Mesenchymal stem cell (in vitro differentiated cells and primary cell): ENCODE results near the gene STK10.
A peak's percentile ranks its signal among the peaks of the same experiment; 100 is the strongest.

Experiments
- DNase-seq: peaks from one replicate; pipeline ENCODE4 v3.0.0-alpha.2; 2013
- H2AFZ ChIP-seq: one replicate; pipeline ENCODE4 v1.6.1; 2013; ENCODE audit warnings: low read depth, mild to moderate bottlenecking, control low read depth, inconsistent platforms, low read length, moderate library complexity
- H2AK5ac ChIP-seq: 2 replicates; pipeline ENCODE4 v1.6.1; 2013; ENCODE audit warnings: low read length, moderate library complexity, mild to moderate bottlenecking, inconsistent platforms; ENCODE audit not compliant: severe bottlenecking
- H2BK120ac ChIP-seq: one replicate; pipeline ENCODE4 v1.6.1; 2013; ENCODE audit warnings: low read depth, mild to moderate bottlenecking, inconsistent platforms, low read length, moderate library complexity
- H2BK12ac ChIP-seq, 2 experiments: one replicate each; pipeline ENCODE4 v1.6.1; 2013; ENCODE audit warnings: inconsistent platforms in 2 of 2, low read length in 2 of 2, mild to moderate bottlenecking in 2 of 2, moderate library complexity in 2 of 2, control low read depth in 1 of 2
- H2BK15ac ChIP-seq: one replicate; pipeline ENCODE4 v1.6.1; 2013; ENCODE audit warnings: mild to moderate bottlenecking, low read depth, inconsistent platforms; ENCODE audit not compliant: poor library complexity, severe bottlenecking
- H2BK5ac ChIP-seq: 2 replicates; pipeline ENCODE4 v1.6.1; 2013; ENCODE audit warnings: low read depth, mild to moderate bottlenecking, low read length, control low read depth, inconsistent platforms; ENCODE audit not compliant: poor library complexity, severe bottlenecking
- H3K14ac ChIP-seq, 2 experiments: one replicate each; pipeline ENCODE4 v1.6.1; 2013; ENCODE audit warnings: inconsistent platforms in 2 of 2, low read length in 2 of 2, control low read depth in 1 of 2, mild to moderate bottlenecking in 1 of 2, moderate library complexity in 1 of 2
- H3K18ac ChIP-seq, 2 experiments: one replicate each; pipeline ENCODE4 v1.6.1; 2013; ENCODE audit warnings: inconsistent platforms in 2 of 2, low read length in 2 of 2, control low read depth in 1 of 2, low read depth in 1 of 2, mild to moderate bottlenecking in 1 of 2
- H3K23ac ChIP-seq, 2 experiments: one replicate each; pipeline ENCODE4 v1.6.1; 2013; ENCODE audit warnings: inconsistent platforms in 2 of 2, low read length in 2 of 2, mild to moderate bottlenecking in 2 of 2, moderate library complexity in 2 of 2, control low read depth in 1 of 2
- H3K27ac ChIP-seq: 2 replicates; pipeline ENCODE4 v1.5.1; 2013; ENCODE audit warnings: mild to moderate bottlenecking, moderate library complexity, low read length, control low read depth, inconsistent platforms; ENCODE audit not compliant: poor library complexity, severe bottlenecking
- H3K27me3 ChIP-seq, 2 experiments: 2 replicates each; pipeline versions ENCODE4 v1.6.1 to v1.7.0; 2013; ENCODE audit warnings: low read length in 2 of 2, mild to moderate bottlenecking in 2 of 2, moderate library complexity in 2 of 2, control low read depth in 1 of 2, inconsistent platforms in 1 of 2; ENCODE audit not compliant: control insufficient read depth in 1 of 2, insufficient read depth in 1 of 2
- H3K36me3 ChIP-seq, 2 experiments: 2 replicates each; pipeline versions ENCODE4 v1.6.1 to v1.7.0; 2013; ENCODE audit warnings: low read length in 2 of 2, control low read depth in 1 of 2, inconsistent platforms in 1 of 2, low read depth in 1 of 2, mild to moderate bottlenecking in 1 of 2; ENCODE audit not compliant: insufficient read depth in 2 of 2, control insufficient read depth in 1 of 2
- H3K4ac ChIP-seq, 2 experiments: one replicate each; pipeline ENCODE4 v1.6.1; 2013; ENCODE audit warnings: inconsistent platforms in 2 of 2, low read length in 2 of 2, mild to moderate bottlenecking in 2 of 2, moderate library complexity in 2 of 2, control low read depth in 1 of 2, low read depth in 1 of 2
- H3K4me1 ChIP-seq: 2 replicates; pipeline ENCODE4 v1.6.1; 2013; ENCODE audit warnings: low read depth, low read length, control low read depth; ENCODE audit not compliant: control insufficient read depth, insufficient read depth
- H3K4me2 ChIP-seq: 2 replicates; pipeline ENCODE4 v1.6.1; 2013; ENCODE audit warnings: low read length, mild to moderate bottlenecking, inconsistent platforms; ENCODE audit not compliant: poor library complexity, severe bottlenecking
- H3K4me3 ChIP-seq, 2 experiments: 2 replicates each; pipeline versions ENCODE4 v1.5.1 to v1.7.0; 2013; ENCODE audit warnings: low read length in 2 of 2, mild to moderate bottlenecking in 2 of 2, control low read depth in 1 of 2, low read depth in 1 of 2; ENCODE audit not compliant: insufficient read depth in 1 of 2
- H3K79me1 ChIP-seq: replicated peaks from 2 replicates; pipeline ENCODE4 v1.6.1; 2013; ENCODE audit warnings: mild to moderate bottlenecking, control low read depth, low read length, inconsistent platforms; ENCODE audit not compliant: poor library complexity, severe bottlenecking
- H3K9ac ChIP-seq: 2 replicates; pipeline ENCODE4 v1.7.0; 2013; ENCODE audit warnings: mild to moderate bottlenecking, low read length, moderate library complexity
- H3K9me3 ChIP-seq: 2 replicates; pipeline ENCODE4 v1.7.0; 2013; ENCODE audit warnings: mild to moderate bottlenecking, low read length; ENCODE audit not compliant: control insufficient read depth
- H4K8ac ChIP-seq: one replicate; pipeline ENCODE4 v1.6.1; 2013; ENCODE audit warnings: inconsistent platforms, mild to moderate bottlenecking, low read length, moderate library complexity
- H4K91ac ChIP-seq: one replicate; pipeline ENCODE4 v1.6.1; 2013; ENCODE audit warnings: mild to moderate bottlenecking, low read length, inconsistent platforms
- WGBS: methylation state at CpG from one replicate; pipeline ENCODE4 v1.1.7; 2013; ENCODE audit warnings: mixed read lengths; 5-methylcytosine and 5-hydroxymethylcytosine counted together

The STK10 gene

DNA sequence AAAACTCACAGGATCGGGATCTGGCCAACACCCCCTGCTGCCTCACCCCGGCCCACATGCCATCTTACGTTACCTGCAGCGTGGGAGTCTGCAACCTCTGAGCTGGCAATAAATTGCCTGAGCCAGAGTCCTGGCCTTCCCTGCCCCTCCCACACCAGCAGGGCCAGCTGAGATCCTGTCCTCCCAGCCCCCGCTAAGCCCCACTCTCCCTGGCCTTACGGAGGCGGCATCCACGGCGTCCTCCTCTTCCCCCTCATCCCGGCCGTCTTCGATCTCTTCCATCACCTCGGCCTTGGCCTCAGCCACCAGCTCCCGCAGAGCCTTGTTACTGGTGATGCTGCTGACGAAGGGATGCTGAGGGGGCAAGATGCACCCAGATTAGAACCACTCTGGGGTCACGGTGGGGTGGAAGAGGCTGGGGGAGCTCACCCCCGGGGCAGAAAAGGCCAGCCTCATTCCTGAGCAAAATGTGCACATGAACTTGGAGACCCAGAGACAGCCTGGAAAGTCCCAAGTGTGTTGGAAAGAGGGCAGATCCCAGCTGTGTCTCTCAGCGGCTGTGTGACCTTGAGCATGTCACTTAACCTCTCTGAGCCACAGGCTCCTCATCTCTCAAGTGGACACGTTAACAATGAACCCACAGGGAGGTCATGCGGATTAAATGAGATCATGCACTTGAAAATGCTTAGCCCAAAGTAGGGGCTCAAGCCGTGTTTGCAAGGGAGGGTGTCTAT, 91.7 kb downstream of the STK10 start:
- H3K27me3 ChIP-seq, result no peaks in the 10 kb centered on the region
- H4K91ac ChIP-seq, result peak overlapping the region; percentile 5
- H4K8ac ChIP-seq, result peak overlapping the region; percentile 41
- H3K14ac ChIP-seq, result no peak overlapping the region
- H3K18ac ChIP-seq, result peak overlapping the region in 1 of 2 experiments; percentile 69
- H2AFZ ChIP-seq, result no peak overlapping the region
- H3K4me3 ChIP-seq, result no peak overlapping the region
- peak overlapping the region in 1 of 2 experiments; percentile 15 for H3K4ac ChIP-seq
- H2BK5ac ChIP-seq, result no peak overlapping the region
- H3K9me3 ChIP-seq, result no peaks in the 10 kb centered on the region
- H3K79me1 ChIP-seq, result peaks cover 27% of the 10 kb centered on the region
- H3K9ac ChIP-seq, result no peak overlapping the region
- whole genome bisulfite sequencing, result 84% methylated on average over 19 of the region's 21 CpGs
- H3K27ac ChIP-seq, result no peak overlapping the region
- no peak overlapping the region for H3K4me2 ChIP-seq
- H2BK15ac ChIP-seq, result no peak overlapping the region
- H3K36me3 ChIP-seq, result peaks cover 59 to 60% of the 10 kb centered on the region in 2 experiments
- H2BK120ac ChIP-seq, result no peak overlapping the region
- H3K4me1 ChIP-seq, result peaks cover 16% of the 10 kb centered on the region
- no peak overlapping the region for H2AK5ac ChIP-seq
- H3K23ac ChIP-seq, result no peak overlapping the region
- peak; percentile 88 for DNase-seq
- peak overlapping the region; percentile 28 to 45 for H2BK12ac ChIP-seq

DNA sequence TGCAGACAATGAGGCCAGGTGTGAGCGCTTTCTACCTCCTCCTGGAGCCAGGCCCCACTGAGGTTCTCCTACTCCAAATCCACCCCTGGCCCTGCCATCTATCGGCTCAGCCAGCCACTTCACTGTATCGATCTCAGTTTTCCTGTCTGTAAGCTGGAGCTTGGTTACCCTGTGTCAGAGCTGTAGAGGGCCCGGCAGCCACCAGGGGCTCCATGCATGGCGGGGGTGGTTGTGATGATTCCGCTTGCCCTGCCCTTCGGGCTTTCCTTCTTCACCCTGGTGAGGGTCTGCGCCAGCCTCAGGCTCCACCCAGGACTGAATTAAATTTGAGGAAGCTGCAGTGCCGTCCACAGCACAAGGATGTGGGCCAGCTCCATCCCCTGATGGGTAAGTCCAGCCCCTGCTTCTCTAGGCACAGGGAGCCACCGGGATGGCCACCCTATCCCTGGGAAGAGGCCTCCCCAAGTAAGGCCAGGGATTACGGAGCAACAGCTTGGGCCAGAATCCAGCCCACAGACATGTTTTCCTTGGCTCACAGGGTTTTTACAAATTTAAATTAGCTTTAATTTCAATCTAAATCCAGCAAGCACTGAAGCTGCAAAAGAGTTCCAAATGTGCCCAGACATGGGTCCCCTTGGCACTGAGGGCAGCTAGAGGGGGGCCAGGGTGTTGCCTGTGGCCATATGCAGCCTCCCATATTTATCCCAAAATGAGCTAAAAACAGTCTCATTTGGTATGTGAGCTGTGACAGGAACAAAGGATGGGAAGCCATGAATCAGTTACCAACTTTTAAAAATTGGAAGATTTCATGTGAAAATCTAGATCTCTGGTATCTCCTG, 92.4 kb downstream of the STK10 start:
- Histone ChIP-seq H2AFZ (no peak overlapping the region), H3K36me3 (peaks cover 59 to 62% of the 10 kb centered on the region in 2 experiments), H3K9me3 (no peaks in the 10 kb centered on the region), H2BK5ac (no peak overlapping the region), H3K14ac (no peak overlapping the region), H3K23ac (peak overlapping the region in 1 of 2 experiments; percentile 6), H3K27me3 (no peaks in the 10 kb centered on the region), H2BK120ac (no peak overlapping the region), H2BK15ac (no peak overlapping the region), H3K9ac (no peak overlapping the region), H3K18ac (no peak overlapping the region), H2BK12ac (no peak overlapping the region), H3K27ac (no peak overlapping the region), H3K4me3 (no peak overlapping the region), H4K8ac (no peak overlapping the region), H3K79me1 (peaks cover 24% of the 10 kb centered on the region), H2AK5ac (no peak overlapping the region), H3K4me2 (no peak overlapping the region), H3K4ac (no peak overlapping the region), H3K4me1 (peaks cover 16% of the 10 kb centered on the region), H4K91ac (peak overlapping the region; percentile 43)
- WGBS, result 96% methylated on average over 11 of the region's 11 CpGs
- DNase-seq, result no peak

DNA sequence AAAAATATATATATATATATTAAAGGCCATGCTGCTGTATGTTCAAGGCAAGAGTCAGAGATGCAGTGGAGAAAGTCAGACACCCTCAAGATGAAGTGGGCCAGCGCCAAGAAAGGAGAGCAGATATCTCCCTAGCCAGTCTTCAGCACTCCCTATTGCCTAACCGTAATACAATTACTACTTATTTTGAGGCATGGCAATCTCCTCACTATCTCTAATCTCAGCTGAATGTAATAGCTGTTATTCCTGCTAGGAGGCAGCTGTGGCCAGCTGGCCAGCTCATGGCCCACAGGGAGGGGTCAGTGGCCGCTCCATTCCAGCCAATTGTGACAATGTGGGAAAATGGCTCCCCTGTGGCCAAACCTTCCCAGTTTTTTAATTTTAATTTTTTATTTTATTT, 94.1 kb downstream of the STK10 start:
- Histone ChIP-seq H3K9ac (no peak overlapping the region), H3K79me1 (peaks cover 21% of the 10 kb centered on the region), H3K36me3 (peaks cover 62 to 73% of the 10 kb centered on the region in 2 experiments), H3K14ac (no peak overlapping the region), H3K27me3 (no peaks in the 10 kb centered on the region), H3K4me2 (no peak overlapping the region), H3K18ac (no peak overlapping the region), H3K23ac (no peak overlapping the region), H4K91ac (no peak overlapping the region), H3K27ac (no peak overlapping the region), H2BK15ac (no peak overlapping the region), H2AK5ac (no peak overlapping the region), H2BK120ac (no peak overlapping the region), H3K9me3 (no peaks in the 10 kb centered on the region), H3K4me3 (no peak overlapping the region), H2BK5ac (no peak overlapping the region), H4K8ac (no peak overlapping the region), H2BK12ac (no peak overlapping the region), H3K4me1 (peaks cover 16% of the 10 kb centered on the region), H3K4ac (no peak overlapping the region), H2AFZ (no peak overlapping the region)
- 96% methylated on average over 3 of the region's 3 CpGs for WGBS
- DNase-seq, result no peak

DNA sequence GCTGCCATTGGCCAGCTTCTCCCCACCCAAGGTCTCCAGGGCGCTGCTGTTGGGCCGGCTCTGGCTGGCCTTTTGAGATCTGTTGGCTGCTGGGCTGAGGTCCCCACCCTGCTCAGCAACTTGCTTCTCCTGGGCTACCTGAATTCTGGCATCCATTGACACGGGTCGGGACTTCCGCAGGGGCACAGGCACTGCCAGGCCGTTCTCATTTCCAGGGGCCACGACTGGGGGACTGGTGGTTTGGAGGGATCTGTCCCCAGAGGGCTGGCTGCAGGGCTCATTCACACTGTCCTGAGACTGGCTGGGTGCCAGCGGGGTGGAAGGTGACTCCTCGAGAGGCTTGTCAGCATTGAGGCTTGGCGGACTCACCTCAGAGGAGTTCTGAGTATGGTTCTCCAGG, 94.5 kb downstream of the STK10 start:
- no peak overlapping the region for H3K18ac ChIP-seq
- no peak overlapping the region for H3K14ac ChIP-seq
- H3K4me3 ChIP-seq, result no peak overlapping the region
- no peaks in the 10 kb centered on the region for H3K9me3 ChIP-seq
- 95% methylated on average over 7 of the region's 10 CpGs for WGBS
- no peak for DNase-seq
- no peak overlapping the region for H2BK15ac ChIP-seq
- no peak overlapping the region for H4K8ac ChIP-seq
- H2AK5ac ChIP-seq, result no peak overlapping the region
- no peak overlapping the region for H3K4me2 ChIP-seq
- H2BK5ac ChIP-seq, result no peak overlapping the region
- no peak overlapping the region for H2BK12ac ChIP-seq
- no peak overlapping the region for H2BK120ac ChIP-seq
- H3K4me1 ChIP-seq, result peaks cover 16% of the 10 kb centered on the region
- H3K4ac ChIP-seq, result no peak overlapping the region
- H3K27ac ChIP-seq, result no peak overlapping the region
- peaks cover 64 to 73% of the 10 kb centered on the region in 2 experiments for H3K36me3 ChIP-seq
- no peak overlapping the region for H3K9ac ChIP-seq
- H3K27me3 ChIP-seq, result no peaks in the 10 kb centered on the region
- H4K91ac ChIP-seq, result no peak overlapping the region
- H3K79me1 ChIP-seq, result peaks cover 24% of the 10 kb centered on the region
- H2AFZ ChIP-seq, result no peak overlapping the region
- H3K23ac ChIP-seq, result no peak overlapping the region
